Stomach (tissue), 4 donors: ENCODE data around the gene CALY.

Experiments
- EP300 ChIP-seq: sonication (generic); formaldehyde crosslinking; IDR thresholded peaks from one replicate; pipeline ENCODE4 v1.6.1; 2017; ENCODE audit warnings: antibody characterized with exemption
- POLR2A ChIP-seq, 4 donors: fragments of 450-650 bp; IDR thresholded peaks; one replicate each; pipeline ENCODE4 v1.6.1; 2016; ENCODE audit warnings: antibody characterized with exemption in 4 of 4, control low read depth in 2 of 4, mild to moderate bottlenecking in 1 of 4, moderate library complexity in 1 of 4
- POLR2AphosphoS5 ChIP-seq, 3 donors: sonication (generic); formaldehyde crosslinking; IDR thresholded peaks; one replicate each; pipeline ENCODE4 v1.6.1; 2016; ENCODE audit warnings: antibody characterized with exemption in 3 of 3
- TF ChIP-seq, protein P1 (sequence below), 7 experiments: fragments of 450-650 bp in 4 of 7; fragments of 200-600 bp in 3 of 7; sonication (generic) in 3 of 7; IDR thresholded peaks; one replicate each; pipeline ENCODE4 v1.5.1; 2016 to 2019; ENCODE audit warnings: antibody characterized with exemption in 7 of 7, control low read depth in 2 of 7, mild to moderate bottlenecking in 1 of 7

DNA sequence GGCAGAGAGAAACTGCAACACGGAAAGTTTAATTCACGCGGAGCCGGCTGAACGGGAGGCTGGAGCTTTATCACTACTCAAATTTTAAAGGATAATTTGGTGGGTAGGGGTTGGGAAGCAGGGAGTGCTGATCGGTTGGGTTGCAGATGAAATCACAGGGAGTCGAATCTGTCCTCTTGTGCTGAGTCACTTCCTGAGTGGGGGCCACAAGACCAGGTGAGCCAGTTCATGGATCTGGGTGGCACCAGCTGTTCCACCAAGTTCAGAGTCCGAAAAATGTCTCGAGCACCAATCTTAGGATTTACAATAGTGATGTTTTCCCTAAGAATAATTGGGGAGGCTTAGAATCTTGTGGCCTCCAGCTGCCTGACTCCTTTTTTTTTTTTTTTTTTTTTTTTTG is 6.9 kb upstream of the CALY start:
- TF ChIP-seq, protein P1, sequence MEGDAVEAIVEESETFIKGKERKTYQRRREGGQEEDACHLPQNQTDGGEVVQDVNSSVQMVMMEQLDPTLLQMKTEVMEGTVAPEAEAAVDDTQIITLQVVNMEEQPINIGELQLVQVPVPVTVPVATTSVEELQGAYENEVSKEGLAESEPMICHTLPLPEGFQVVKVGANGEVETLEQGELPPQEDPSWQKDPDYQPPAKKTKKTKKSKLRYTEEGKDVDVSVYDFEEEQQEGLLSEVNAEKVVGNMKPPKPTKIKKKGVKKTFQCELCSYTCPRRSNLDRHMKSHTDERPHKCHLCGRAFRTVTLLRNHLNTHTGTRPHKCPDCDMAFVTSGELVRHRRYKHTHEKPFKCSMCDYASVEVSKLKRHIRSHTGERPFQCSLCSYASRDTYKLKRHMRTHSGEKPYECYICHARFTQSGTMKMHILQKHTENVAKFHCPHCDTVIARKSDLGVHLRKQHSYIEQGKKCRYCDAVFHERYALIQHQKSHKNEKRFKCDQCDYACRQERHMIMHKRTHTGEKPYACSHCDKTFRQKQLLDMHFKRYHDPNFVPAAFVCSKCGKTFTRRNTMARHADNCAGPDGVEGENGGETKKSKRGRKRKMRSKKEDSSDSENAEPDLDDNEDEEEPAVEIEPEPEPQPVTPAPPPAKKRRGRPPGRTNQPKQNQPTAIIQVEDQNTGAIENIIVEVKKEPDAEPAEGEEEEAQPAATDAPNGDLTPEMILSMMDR (IDR thresholded peaks at IDR 0.05) = no peak
- TF ChIP-seq EP300 (no peak), POLR2A (IDR thresholded peaks at IDR 0.05) (no peak), POLR2AphosphoS5 (IDR thresholded peaks at IDR 0.05) (no peak)
